ENCODE results near the gene USB1. TPM values are rescaled to one million over a fixed set of nuclear protein-coding genes. Genes with fewer than 3 reads are reported as not detected.
"Not testable (repeated sequence)": the region's sequence is repeated elsewhere in the genome, so short reads cannot be mapped to it uniquely, and the experiment has no call there.

Gene USB1
- total RNA-seq, 1 experiment from 2014 or later, result 21.1 TPM

DNA sequence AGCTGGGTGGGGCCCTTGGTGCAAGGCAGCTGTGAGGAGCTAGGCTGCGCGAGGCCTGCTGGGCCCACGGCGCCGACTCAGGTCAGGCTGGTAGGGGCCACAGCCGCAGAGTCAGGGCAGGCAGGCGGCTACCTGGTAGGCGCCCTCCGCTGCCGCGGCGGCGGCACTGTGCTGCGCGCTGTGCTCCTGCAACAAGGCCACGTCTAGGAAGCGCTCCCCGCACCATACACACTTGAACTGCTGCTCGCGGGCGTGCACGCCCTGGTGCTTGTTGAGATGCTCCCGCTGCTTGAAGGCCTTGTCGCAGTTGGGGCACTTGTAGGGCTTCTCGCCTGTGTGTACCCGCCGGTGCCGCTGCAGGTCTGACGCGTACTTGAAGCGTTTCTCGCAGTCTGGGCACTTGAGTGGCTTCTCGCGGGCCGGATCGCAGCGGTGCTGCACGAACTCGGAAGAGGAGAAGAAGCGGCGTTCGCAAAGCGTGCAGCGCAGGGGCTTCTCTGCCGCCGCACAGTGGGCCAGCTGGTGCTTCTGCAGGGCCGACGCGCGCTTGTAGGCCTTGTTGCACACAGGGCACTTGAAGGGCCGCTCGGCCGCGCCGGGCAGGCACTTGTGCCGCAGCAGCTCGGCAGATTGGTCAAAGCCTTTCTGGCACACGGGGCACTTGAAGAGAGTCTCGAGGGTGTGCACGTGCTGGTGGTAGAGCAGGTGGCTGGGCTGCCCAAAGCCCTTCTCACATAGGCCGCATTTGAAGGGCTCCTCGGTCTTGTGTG is 4.6 kb upstream of the USB1 start:
- Histone ChIP-seq H3K27ac (no peak overlapping the region), H3K4me3 (no peak overlapping the region), H3K36me3 (no peaks in the 10 kb centered on the region), H3K9me3 (replicated peaks) (no peaks in the 10 kb centered on the region), H3K27me3 (no peaks in the 10 kb centered on the region), H3K4me1 (peaks cover 7% of the 10 kb centered on the region; the same call in 1 of the 2 replicates)
- DNase-seq, result no peak

DNA sequence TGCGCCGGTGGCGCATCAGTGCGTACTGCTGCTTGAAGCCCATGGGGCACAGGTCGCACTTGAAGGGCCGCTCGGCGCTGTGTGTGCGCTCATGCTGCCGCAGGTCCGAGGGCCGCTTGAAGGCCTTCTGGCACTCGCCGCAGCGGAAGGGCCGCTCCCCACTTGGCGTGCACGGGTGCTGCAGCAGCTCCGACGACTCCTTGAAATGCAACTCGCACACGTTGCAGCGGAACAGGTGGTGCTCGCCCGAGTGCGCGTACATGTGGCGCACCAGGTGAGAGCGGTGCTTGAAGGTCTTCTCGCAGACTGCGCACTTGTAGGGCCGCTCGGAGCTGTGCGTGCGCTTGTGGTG is 4.1 kb upstream of the USB1 start:
- Histone ChIP-seq H3K36me3 (no peaks in the 10 kb centered on the region), H3K9me3 (replicated peaks) (no peaks in the 10 kb centered on the region), H3K4me3 (no peak overlapping the region), H3K4me1 (peaks cover 7% of the 10 kb centered on the region; the same call in 1 of the 2 replicates), H3K27me3 (no peaks in the 10 kb centered on the region), H3K27ac (no peak overlapping the region)
- no peak for DNase-seq

DNA sequence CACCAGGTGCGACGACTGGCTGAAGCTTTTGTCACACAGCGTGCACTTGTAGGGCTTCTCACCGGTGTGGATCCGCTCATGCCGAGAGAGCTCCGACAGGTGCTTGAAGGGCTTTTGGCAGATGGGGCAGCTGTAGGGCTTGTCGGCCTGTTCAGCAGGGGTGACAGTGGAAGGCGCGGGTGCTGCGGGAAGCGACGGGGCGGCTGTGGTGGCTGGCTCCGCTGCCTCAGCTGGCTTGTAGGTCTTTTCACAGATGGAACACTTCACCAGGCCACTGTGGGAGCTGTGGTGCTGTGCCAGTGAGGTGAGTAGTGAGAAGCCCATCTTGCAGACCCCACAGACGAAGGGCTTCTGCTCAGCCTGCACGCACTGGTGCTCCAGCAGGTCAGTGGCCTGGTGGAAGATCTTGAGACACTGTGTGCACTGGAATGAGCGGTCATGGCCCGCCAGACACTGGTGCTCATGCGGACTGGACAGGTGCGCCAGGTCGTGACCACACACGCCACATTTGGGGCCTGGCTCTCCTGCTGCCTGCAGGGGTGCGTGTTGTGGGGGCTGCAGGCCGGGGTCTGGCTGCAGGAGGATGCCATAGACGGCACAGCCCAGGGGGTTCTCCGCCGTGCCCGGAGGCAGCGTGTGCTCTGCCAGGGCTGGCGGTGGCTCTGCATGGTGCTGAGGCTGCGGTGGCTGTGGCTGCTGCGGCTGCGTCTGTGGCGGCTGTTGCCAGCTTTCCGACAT is 3.5 kb upstream of the USB1 start:
- Histone ChIP-seq H3K4me3 (no peak overlapping the region), H3K27ac (no peak overlapping the region), H3K9me3 (replicated peaks) (no peaks in the 10 kb centered on the region), H3K27me3 (no peaks in the 10 kb centered on the region), H3K4me1 (peaks cover 7% of the 10 kb centered on the region; the same call in 1 of the 2 replicates), H3K36me3 (no peaks in the 10 kb centered on the region)
- DNase-seq, result no peak

DNA sequence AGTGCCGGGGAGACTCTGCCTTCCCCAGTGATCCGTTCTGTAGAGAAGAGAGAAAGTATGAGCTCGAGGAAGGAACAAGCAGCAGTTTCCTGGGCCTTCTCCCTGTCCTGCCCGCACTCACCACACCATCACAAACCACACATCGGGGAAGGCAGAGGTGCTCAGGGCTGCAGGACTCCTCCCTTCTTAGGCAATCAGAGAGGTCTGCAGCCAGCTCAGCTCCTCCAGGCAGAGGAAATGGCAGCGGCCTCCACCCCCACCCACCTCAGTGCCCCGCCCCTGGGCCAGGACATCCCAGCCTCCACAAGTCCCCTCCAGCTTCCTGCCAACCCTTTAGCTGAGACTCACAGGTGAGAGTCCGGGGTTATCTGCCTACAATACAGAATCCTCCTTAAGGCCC is 2.7 kb upstream of the USB1 start:
- H3K27me3 ChIP-seq, result no peaks in the 10 kb centered on the region
- DNase-seq, result no peak
- H3K4me1 ChIP-seq, result peaks cover 2% of the 10 kb centered on the region; the same call in 1 of the 2 replicates
- no peaks in the 10 kb centered on the region for H3K36me3 ChIP-seq
- H3K9me3 ChIP-seq (replicated peaks), result no peaks in the 10 kb centered on the region
- no peak overlapping the region for H3K27ac ChIP-seq
- no peak overlapping the region for H3K4me3 ChIP-seq

DNA sequence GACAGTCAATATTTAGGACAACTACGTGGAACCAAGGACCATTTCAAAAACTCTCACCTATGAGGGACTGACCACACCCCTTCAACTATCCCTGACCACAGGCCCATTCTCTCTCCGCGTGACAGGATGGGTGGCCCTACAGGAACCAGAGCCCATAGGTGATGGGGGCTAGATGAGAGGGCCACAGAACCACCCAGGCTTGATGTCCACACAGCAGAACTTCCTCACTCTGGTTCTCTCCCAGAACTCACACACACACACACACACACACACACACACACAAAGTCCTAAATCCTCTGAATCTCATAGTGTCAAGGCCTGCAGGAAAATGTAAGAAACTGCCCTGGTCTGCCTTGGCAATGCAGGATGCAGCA is 2.2 kb upstream of the USB1 start:
- Histone ChIP-seq H3K36me3 (no peaks in the 10 kb centered on the region), H3K27ac (no peak overlapping the region), H3K4me3 (no peak overlapping the region), H3K27me3 (no peaks in the 10 kb centered on the region), H3K9me3 (replicated peaks) (no peaks in the 10 kb centered on the region), H3K4me1 (no peaks in the 10 kb centered on the region)
- no peak for DNase-seq

DNA sequence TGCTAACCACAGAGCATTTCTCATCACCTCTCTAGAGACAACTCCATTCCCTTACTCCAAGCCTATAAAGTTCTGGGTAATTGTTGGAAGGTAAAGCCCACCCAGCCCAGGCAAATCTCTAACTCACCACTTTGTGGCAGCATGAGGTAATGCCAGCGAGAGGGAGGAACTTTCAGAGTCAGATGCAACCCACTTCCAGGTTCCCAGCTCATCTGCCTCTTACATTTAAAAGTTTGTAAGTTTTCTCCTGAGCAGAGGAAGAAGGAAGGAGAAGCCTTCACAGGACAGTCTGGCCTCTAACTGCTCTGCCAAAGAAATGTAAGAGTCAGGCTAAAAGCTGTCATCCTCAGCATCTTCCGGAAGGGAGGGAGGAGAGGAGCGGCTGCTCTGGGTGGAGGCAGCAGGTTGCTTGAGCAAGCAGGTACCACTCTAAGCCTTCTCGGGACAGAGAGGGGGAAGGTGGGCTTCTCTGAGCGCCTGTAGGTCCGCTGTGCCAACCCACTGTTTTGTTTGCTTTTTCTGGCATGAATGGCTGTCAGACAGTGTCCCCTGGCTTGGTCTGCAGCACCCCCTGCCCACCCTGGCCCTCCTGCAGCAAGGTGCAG is 1.7 kb upstream of the USB1 start:
- H3K9me3 ChIP-seq (replicated peaks), result no peaks in the 10 kb centered on the region
- H3K27me3 ChIP-seq, result no peaks in the 10 kb centered on the region
- H3K4me1 ChIP-seq, result no peaks in the 10 kb centered on the region
- H3K4me3 ChIP-seq, result peak overlapping the region; percentile 64
- H3K36me3 ChIP-seq, result no peaks in the 10 kb centered on the region
- peak in 1 of 2 experiments; percentile 38 for DNase-seq
- no peak overlapping the region for H3K27ac ChIP-seq

DNA sequence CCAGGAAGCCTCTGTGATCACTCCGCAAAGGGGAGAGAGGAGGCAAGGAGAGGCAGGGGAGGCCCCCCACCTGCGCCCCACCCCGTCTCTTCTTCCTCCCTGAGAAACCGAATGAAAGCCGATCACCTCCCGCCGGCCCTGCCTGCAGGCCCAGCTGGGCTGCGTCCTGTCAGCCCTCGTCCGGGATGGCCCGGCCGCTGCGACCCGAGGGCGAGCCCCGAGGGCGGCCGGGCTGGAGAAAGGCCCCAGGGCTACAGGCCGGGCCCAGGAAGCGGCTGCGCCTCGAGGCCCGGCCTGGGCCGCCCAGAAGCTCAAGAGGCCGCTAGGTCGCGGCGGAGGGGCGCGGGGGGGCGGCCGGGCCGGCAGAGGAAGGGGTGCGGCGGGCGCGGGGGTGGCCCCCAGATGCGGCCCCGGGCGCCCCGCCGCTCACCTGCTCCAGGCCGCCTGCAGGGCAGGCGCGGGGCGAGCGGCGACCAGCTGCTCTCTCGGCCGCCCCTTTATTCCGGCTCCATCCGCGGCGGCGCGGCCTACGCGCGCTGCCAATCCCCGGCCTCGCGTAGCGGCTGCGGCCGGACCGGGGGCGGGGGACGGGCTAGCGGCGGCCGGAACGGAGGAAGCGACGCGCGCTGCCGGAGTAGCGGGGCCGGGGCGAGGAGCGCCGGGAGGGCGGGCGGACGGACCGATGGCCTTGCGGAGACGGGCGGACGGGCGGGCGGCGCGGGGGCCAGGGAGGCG is 1.1 kb upstream of the USB1 start, which contains the start of gene ZNF319:
TSS of gene ZNF319 (minus strand) at position 702 of the 735 bp plus-strand sequence. CDS start 2,407 bp downstream, outside the sequence.
- H3K4me1 ChIP-seq, result no peaks in the 10 kb centered on the region
- peak within 1 kb of the TSS; percentile 30; the same call in 1 of the 2 replicates for H3K27ac ChIP-seq
- H3K36me3 ChIP-seq, result no peaks in the 10 kb centered on the region
- H3K27me3 ChIP-seq, result no peaks in the 10 kb centered on the region
- peak within 1 kb of the TSS; percentile 64 for H3K4me3 ChIP-seq
- peak in 1 of 2 experiments; percentile 44 for DNase-seq
- H3K9me3 ChIP-seq (replicated peaks), result no peaks in the 10 kb centered on the region

DNA sequence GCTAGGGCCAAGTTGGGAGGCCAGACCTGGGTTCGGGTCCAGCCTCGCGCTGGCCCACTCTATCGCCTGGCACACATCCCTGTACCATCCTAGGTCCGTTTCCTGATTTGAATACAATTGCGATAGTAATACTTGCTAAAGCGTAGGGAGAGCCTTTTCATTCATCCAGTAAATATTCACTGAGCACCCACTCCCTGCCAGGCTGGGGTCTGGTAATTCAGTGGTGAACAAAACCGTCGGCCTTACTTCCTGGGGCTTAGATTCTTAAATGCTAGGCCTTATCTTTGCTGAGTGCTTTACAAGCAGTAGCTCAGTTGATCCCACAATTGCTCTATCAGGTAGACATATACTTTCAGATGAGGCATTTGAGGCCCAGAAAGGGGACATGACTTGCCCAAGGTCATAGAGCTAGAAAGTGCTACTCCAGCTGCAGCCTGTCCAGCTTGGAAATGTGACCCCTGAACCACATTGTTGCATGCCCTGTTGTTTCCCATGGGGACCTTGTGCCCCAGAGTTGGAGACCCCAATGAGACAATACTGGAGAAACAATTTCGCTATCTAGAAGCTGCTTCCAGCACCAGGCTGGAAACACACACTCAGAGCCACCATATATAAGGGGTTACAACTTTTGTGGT is 691 bp downstream of the USB1 start:
- DNase-seq, result no peak
- Histone ChIP-seq H3K9me3 (replicated peaks) (no peaks in the 10 kb centered on the region), H3K27ac (no peak overlapping the region), H3K4me3 (peak overlapping the region; percentile 64), H3K4me1 (no peaks in the 10 kb centered on the region), H3K27me3 (no peaks in the 10 kb centered on the region), H3K36me3 (peaks cover 10% of the 10 kb centered on the region)

DNA sequence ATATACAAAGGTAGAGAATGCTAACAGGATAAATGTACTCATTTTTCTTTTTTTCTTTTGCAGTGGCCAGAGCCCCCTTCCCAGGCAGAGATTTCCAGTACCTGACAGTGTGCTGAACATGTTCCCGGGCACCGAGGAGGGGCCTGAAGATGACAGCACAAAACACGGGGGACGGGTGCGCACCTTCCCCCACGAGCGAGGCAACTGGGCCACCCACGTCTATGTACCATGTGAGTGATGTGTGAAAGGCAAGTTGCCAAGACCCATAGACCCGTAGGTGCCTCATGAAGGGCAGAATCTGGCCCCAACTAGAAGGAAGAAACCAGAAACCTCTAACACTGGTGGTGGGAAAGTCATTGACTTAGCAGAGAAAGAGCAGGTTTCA is 1.2 kb downstream of the USB1 start:
- H3K36me3 ChIP-seq, result peaks cover 12% of the 10 kb centered on the region
- no peaks in the 10 kb centered on the region for H3K27me3 ChIP-seq
- H3K27ac ChIP-seq, result no peak overlapping the region
- H3K4me3 ChIP-seq, result no peak overlapping the region
- no peaks in the 10 kb centered on the region for H3K4me1 ChIP-seq
- H3K9me3 ChIP-seq (replicated peaks), result no peaks in the 10 kb centered on the region
- DNase-seq, result no peak

DNA sequence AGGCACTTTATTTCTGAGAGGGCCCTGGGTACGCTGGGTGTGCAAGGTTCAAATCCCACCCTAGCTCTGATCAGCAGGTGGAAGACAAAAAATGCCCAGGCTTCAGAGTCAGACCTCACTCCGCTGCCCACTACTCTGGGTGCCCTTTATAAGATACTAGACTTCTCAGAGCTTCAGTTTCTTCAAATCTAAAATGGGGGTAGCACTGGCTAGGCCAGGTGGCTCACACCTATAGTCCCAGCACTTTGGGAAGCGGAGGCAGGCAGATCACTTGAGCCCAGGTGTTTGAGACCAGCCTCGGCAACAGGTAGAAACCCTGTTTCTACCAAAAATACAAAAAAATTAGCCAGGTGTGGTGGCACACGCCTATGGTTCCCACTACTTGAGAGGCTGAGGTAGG is 1.7 kb downstream of the USB1 start:
- no peak overlapping the region for H3K27ac ChIP-seq
- DNase-seq, result no peak
- H3K4me3 ChIP-seq, result no peak overlapping the region
- H3K9me3 ChIP-seq (replicated peaks), result no peaks in the 10 kb centered on the region
- H3K27me3 ChIP-seq, result no peaks in the 10 kb centered on the region
- peaks cover 13% of the 10 kb centered on the region for H3K36me3 ChIP-seq
- H3K4me1 ChIP-seq, result no peaks in the 10 kb centered on the region

DNA sequence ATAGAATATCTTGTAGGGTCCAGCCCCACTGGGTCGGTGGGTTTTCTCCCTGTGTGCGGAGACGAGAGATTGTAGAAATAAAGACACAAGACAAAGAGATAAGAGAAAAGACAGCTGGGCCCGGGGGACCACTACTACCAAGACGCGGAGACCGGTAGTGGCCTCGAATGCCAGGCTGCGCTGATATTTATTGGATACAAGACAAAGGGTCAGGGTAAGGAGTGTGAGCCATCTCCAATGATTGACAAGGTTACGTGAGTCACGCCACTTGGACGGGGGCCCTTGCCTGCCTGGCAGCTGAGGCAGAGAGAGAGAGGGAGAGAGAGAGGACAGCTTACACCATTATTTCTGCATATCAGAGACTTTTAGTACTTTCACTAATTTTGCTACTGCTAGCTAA is 3.5 kb downstream of the USB1 start:
- not testable (repeated sequence) for H3K9me3 ChIP-seq (replicated peaks); H3K27me3 ChIP-seq; H3K4me1 ChIP-seq; H3K4me3 ChIP-seq; DNase-seq; H3K27ac ChIP-seq
- H3K36me3 ChIP-seq, result peaks cover 20% of the 10 kb centered on the region

DNA sequence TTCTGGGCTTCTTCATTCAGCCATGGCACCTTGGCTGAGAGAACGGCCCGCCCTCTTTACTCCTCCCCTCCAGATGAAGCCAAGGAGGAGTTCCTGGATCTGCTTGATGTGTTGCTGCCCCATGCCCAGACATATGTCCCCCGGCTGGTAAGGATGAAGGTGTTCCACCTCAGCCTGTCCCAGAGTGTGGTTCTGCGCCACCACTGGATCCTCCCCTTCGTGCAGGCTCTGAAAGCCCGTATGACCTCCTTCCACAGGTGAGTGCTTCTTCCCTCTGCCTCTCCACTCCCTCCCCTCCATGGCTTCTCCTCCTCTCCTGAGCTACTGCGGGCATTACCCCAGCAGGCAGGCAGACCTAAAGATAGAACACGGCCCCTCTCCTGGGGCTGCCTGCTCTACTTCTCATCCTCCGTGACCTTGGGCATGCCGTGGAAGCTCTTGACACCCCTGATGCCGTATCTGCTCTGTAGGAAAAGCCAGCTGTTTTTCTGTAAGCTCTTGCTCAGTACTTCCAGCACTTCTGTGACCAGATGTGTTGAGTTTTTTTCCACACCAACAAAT is 8.7 kb downstream of the USB1 start:
- Histone ChIP-seq H3K4me3 (no peak overlapping the region), H3K27me3 (no peaks in the 10 kb centered on the region), H3K27ac (no peak overlapping the region), H3K4me1 (no peaks in the 10 kb centered on the region), H3K36me3 (peaks cover 34% of the 10 kb centered on the region), H3K9me3 (replicated peaks) (no peaks in the 10 kb centered on the region)
- DNase-seq, result no peak

DNA sequence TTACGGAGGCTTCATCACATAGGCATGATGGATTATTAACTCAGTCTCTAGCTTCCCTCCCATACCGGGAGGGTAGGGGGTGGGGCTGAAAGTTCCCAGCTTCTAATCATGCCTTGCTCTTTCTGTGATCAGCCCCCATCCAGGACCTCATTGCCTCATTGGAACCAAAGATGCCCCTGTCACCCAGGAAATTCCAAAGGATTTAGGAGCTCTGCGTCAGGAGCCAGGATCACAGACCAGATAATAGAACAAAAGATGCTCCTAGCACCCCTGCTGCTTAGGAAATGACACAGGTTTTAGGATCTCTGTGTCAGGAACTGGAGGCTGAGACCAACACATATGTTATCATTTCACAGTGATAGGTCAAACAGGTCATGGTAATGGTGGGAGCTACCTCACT is 9.7 kb downstream of the USB1 start:
- Histone ChIP-seq H3K4me3 (no peak overlapping the region), H3K36me3 (peaks cover 30% of the 10 kb centered on the region), H3K27ac (no peak overlapping the region), H3K9me3 (replicated peaks) (no peaks in the 10 kb centered on the region), H3K27me3 (no peaks in the 10 kb centered on the region), H3K4me1 (no peaks in the 10 kb centered on the region)
- no peak for DNase-seq

DNA sequence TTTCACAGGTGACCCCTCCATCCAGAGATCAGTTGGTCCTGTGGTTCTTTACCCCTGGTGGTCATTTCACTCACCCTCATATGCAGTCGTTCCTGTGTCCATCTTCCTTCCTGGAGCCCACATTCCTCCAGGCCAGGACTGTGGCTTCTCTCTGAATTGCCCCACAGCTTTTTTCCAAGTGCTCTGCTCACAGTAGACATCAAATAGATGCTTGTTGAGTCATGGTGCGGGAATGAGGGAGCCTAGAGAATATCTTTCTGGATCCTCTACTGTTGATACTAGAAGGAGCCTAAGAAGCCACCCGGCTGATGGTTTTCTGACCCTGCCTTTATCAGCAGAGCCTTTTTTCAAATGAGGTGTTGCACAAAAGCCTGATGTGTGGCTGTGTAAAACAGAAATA is 10.4 kb downstream of the USB1 start:
- H3K4me1 ChIP-seq, result no peaks in the 10 kb centered on the region
- no peak for DNase-seq
- H3K27me3 ChIP-seq, result no peaks in the 10 kb centered on the region
- H3K36me3 ChIP-seq, result peaks cover 27% of the 10 kb centered on the region
- H3K27ac ChIP-seq, result no peak overlapping the region
- no peak overlapping the region for H3K4me3 ChIP-seq
- H3K9me3 ChIP-seq (replicated peaks), result no peaks in the 10 kb centered on the region

Measured in SJCRH30 (cell line).